ENCODE measurements around the gene SMCO3. TPM values are rescaled to one million over a fixed set of nuclear protein-coding genes. Genes with fewer than 3 reads are reported as not detected.

The SMCO3 gene
- total RNA-seq, 6 experiments from 2014 or later: 0.07 to 0.26 (median 0.13) TPM

- Mint-ChIP-seq H3K4me1 (ENCODE audit: low read depth) (peaks cover 18% of the 10 kb centered on the region), H3K27ac (no peak overlapping the region), H3K27me3 (ENCODE audit: insufficient read depth) (peaks cover 11% of the 10 kb centered on the region), H3K36me3 (ENCODE audit: low read depth) (no peaks in the 10 kb centered on the region), H3K4me3 (no peak overlapping the region), H3K9me3 (peaks cover 4% of the 10 kb centered on the region; the same call in 1 of the 2 replicates)
- no peak for TF ChIP-seq CTCF (IDR thresholded peaks at IDR 0.05)
- DNase-seq: no peak
These were observed 38.9 kb upstream of the SMCO3 start for GRCh38 chr12:14852880-14853279.

- H3K27me3 Mint-ChIP-seq (ENCODE audit: insufficient read depth): peaks cover 11% of the 10 kb centered on the region
- no peaks in the 10 kb centered on the region; the same call in 1 of the 2 replicates for H3K9me3 Mint-ChIP-seq
These were observed 37.1 kb upstream of the SMCO3 start for GRCh38 chr12:14850929-14851663.

GRCh38 chr12:14849661-14850060, 35.7 kb upstream of the SMCO3 start:
- Mint-ChIP-seq H3K36me3 (ENCODE audit: low read depth) (no peaks in the 10 kb centered on the region), H3K9me3 (no peaks in the 10 kb centered on the region), H3K27ac (no peak overlapping the region), H3K4me3 (no peak overlapping the region), H3K27me3 (ENCODE audit: insufficient read depth) (peaks cover 11% of the 10 kb centered on the region), H3K4me1 (ENCODE audit: low read depth) (peaks cover 24% of the 10 kb centered on the region)
- DNase-seq: no peak
- TF ChIP-seq CTCF (IDR thresholded peaks at IDR 0.05): no peak

More at GRCh38 chr12:14850929-14851663, 37.1 kb upstream of the SMCO3 start:
- Mint-ChIP-seq H3K27ac (no peak overlapping the region), H3K4me3 (no peak overlapping the region), H3K4me1 (ENCODE audit: low read depth) (peaks cover 21% of the 10 kb centered on the region), H3K36me3 (ENCODE audit: low read depth) (no peaks in the 10 kb centered on the region)
- DNase-seq: no peak
- TF ChIP-seq CTCF (IDR thresholded peaks at IDR 0.05): no peak

- H3K4me1 Mint-ChIP-seq (ENCODE audit: low read depth): peaks cover 27% of the 10 kb centered on the region
- no peak for TF ChIP-seq CTCF (IDR thresholded peaks at IDR 0.05)
- H3K36me3 Mint-ChIP-seq (ENCODE audit: low read depth): no peaks in the 10 kb centered on the region
These were observed 33.0 kb upstream of the SMCO3 start for GRCh38 chr12:14846876-14847580.

GRCh38 chr12:14846042-14846587, 32.1 kb upstream of the SMCO3 start:
- H3K27ac Mint-ChIP-seq: no peak overlapping the region
- no peak for DNase-seq
- no peak for TF ChIP-seq CTCF (IDR thresholded peaks at IDR 0.05)
- H3K4me3 Mint-ChIP-seq: no peak overlapping the region
- no peaks in the 10 kb centered on the region for H3K36me3 Mint-ChIP-seq (ENCODE audit: low read depth)
- H3K9me3 Mint-ChIP-seq: no peaks in the 10 kb centered on the region
- H3K27me3 Mint-ChIP-seq (ENCODE audit: insufficient read depth): peaks cover 4% of the 10 kb centered on the region
- H3K4me1 Mint-ChIP-seq (ENCODE audit: low read depth): peaks cover 36% of the 10 kb centered on the region

More at GRCh38 chr12:14846876-14847580, 33.0 kb upstream of the SMCO3 start:
- Mint-ChIP-seq H3K27ac (no peak overlapping the region), H3K4me3 (no peak overlapping the region), H3K9me3 (no peaks in the 10 kb centered on the region), H3K27me3 (ENCODE audit: insufficient read depth) (peaks cover 7% of the 10 kb centered on the region)
- DNase-seq: no peak
